H9 (cell line): Measurements from ENCODE around the gene KIF6. TPM values are rescaled to one million over a fixed set of nuclear protein-coding genes. Genes with fewer than 3 reads are reported as not detected.

Source experiments
- DNase-seq: peaks from one replicate; pipeline ENCODE4 v3.0.0-alpha.2; 2017
- H2AFZ ChIP-seq: one replicate; pipeline ENCODE4 v1.6.1; 2013; ENCODE audit warnings: mild to moderate bottlenecking, low read length, control low read depth, moderate library complexity
- H2AK5ac ChIP-seq: 2 replicates; pipeline ENCODE4 v1.6.1; 2013; ENCODE audit warnings: low read length, control low read depth, mixed read lengths; ENCODE audit not compliant: insufficient read length
- H2BK120ac ChIP-seq: one replicate; pipeline ENCODE4 v1.6.1; 2013; ENCODE audit warnings: low read depth, mild to moderate bottlenecking, low read length, control low read depth, inconsistent platforms; ENCODE audit not compliant: poor library complexity, severe bottlenecking
- H2BK12ac ChIP-seq: 2 replicates; pipeline ENCODE4 v1.6.1; 2013; ENCODE audit warnings: low read length, control low read depth, mixed read lengths, low read depth; ENCODE audit not compliant: insufficient read length
- H2BK15ac ChIP-seq: 2 replicates; pipeline ENCODE4 v1.6.1; 2013; ENCODE audit warnings: low read depth, low read length, control low read depth
- H2BK20ac ChIP-seq: one replicate; pipeline ENCODE4 v1.6.1; 2013; ENCODE audit warnings: low read depth, mild to moderate bottlenecking, low read length, control low read depth, inconsistent platforms; ENCODE audit not compliant: poor library complexity, severe bottlenecking
- H2BK5ac ChIP-seq: 2 replicates; pipeline ENCODE4 v1.6.1; 2013; ENCODE audit warnings: low read length, control low read depth, mixed read lengths; ENCODE audit not compliant: insufficient read length
- H3K14ac ChIP-seq: 2 replicates; pipeline ENCODE4 v1.6.1; 2013; ENCODE audit warnings: low read length, control low read depth; ENCODE audit not compliant: insufficient read depth
- H3K18ac ChIP-seq: 2 replicates; pipeline ENCODE4 v1.6.1; 2013; ENCODE audit warnings: low read depth, mild to moderate bottlenecking, mixed read lengths, low read length, control low read depth; ENCODE audit not compliant: insufficient read length
- H3K23ac ChIP-seq: 2 replicates; pipeline ENCODE4 v1.6.1; 2013; ENCODE audit warnings: low read length, control low read depth, mixed read lengths, low read depth; ENCODE audit not compliant: insufficient read length
- H3K23me2 ChIP-seq: 2 replicates; pipeline ENCODE4 v1.6.1; 2013; ENCODE audit warnings: low read depth, mild to moderate bottlenecking, mixed read lengths, low read length, control low read depth; ENCODE audit not compliant: insufficient read length, poor library complexity, severe bottlenecking
- H3K27ac ChIP-seq: 2 replicates; pipeline ENCODE4 v1.5.1; 2013; ENCODE audit warnings: low read length, control low read depth, mixed read lengths, low read depth; ENCODE audit not compliant: insufficient read length
- H3K27me3 ChIP-seq: 2 replicates; pipeline ENCODE4 v1.6.1; 2013; ENCODE audit warnings: low read length, control low read depth, inconsistent platforms; ENCODE audit not compliant: insufficient read depth
- H3K4ac ChIP-seq: 2 replicates; pipeline ENCODE4 v1.6.1; 2013; ENCODE audit warnings: low read depth, mild to moderate bottlenecking, control low read depth, inconsistent platforms, low read length, moderate library complexity
- H3K4me1 ChIP-seq: 2 replicates; pipeline ENCODE4 v1.6.1; 2013; ENCODE audit warnings: low read length, control low read depth, inconsistent platforms; ENCODE audit not compliant: insufficient read depth
- H3K4me2 ChIP-seq: 2 replicates; pipeline ENCODE4 v1.6.1; 2013; ENCODE audit warnings: low read length, control low read depth, mixed read lengths; ENCODE audit not compliant: insufficient read length, insufficient read depth
- H3K56ac ChIP-seq: 2 replicates; pipeline ENCODE4 v1.6.1; 2013; ENCODE audit warnings: low read depth, mild to moderate bottlenecking, mixed read lengths, low read length, control low read depth; ENCODE audit not compliant: insufficient read length
- H3K79me1 ChIP-seq: 2 replicates; pipeline ENCODE4 v1.6.1; 2013; ENCODE audit warnings: low read depth, mild to moderate bottlenecking, moderate library complexity, low read length, control low read depth, inconsistent platforms; ENCODE audit not compliant: insufficient read depth, poor library complexity, severe bottlenecking
- H3K79me2 ChIP-seq: 2 replicates; pipeline ENCODE4 v1.6.1; 2013; ENCODE audit warnings: low read length, control low read depth, inconsistent platforms; ENCODE audit not compliant: insufficient read depth
- H3K9ac ChIP-seq: 2 replicates; pipeline ENCODE4 v1.6.1; 2013; ENCODE audit warnings: low read length, control low read depth, mixed read lengths; ENCODE audit not compliant: insufficient read length; ENCODE audit errors: extremely low read depth
- H3K9me3 ChIP-seq: one replicate; pipeline ENCODE4 v1.6.1; 2013; ENCODE audit warnings: low read depth, low read length, inconsistent platforms; ENCODE audit not compliant: control insufficient read depth
- H3T11ph ChIP-seq: one replicate; pipeline ENCODE4 v1.6.1; 2013; ENCODE audit warnings: mild to moderate bottlenecking, low read length, control low read depth, inconsistent platforms
- H4K20me1 ChIP-seq: one replicate; pipeline ENCODE4 v1.6.1; 2013; ENCODE audit not compliant: control insufficient read depth, insufficient read length, insufficient read depth
- H4K5ac ChIP-seq: 2 replicates; pipeline ENCODE4 v1.6.1; 2013; ENCODE audit warnings: low read depth, mild to moderate bottlenecking, mixed read lengths, low read length, control low read depth; ENCODE audit not compliant: insufficient read length
- H4K8ac ChIP-seq: replicated peaks from 2 replicates; pipeline ENCODE4 v1.6.1; 2013; ENCODE audit warnings: low read length, control low read depth, mixed read lengths, low read depth; ENCODE audit not compliant: insufficient read length
- H4K91ac ChIP-seq: 2 replicates; pipeline ENCODE4 v1.6.1; 2013; ENCODE audit warnings: low read depth, mild to moderate bottlenecking, moderate library complexity, mixed read lengths, low read length, control low read depth; ENCODE audit not compliant: insufficient read length
- H3K27ac Mint-ChIP-seq, 3 experiments: 2 replicates in 2 of 3; 3 replicates in 1 of 3; pipeline ENCODE4 v1.8.0; 2020 to 2021; ENCODE audit warnings: mixed read lengths in 3 of 3, mild to moderate bottlenecking in 1 of 3, moderate library complexity in 1 of 3
- H3K27me3 Mint-ChIP-seq: 2 replicates; pipeline ENCODE4 v1.8.0; 2021; ENCODE audit warnings: low read depth, mild to moderate bottlenecking, moderate library complexity, mixed read lengths
- H3K36me3 Mint-ChIP-seq, 3 experiments: 2 replicates in 2 of 3; 3 replicates in 1 of 3; pipeline ENCODE4 v1.8.0; 2020 to 2021; ENCODE audit warnings: low read depth in 3 of 3, mixed read lengths in 3 of 3; ENCODE audit not compliant: insufficient read depth in 1 of 3
- H3K4me1 Mint-ChIP-seq, 2 experiments: 2 replicates each; pipeline ENCODE4 v1.8.0; 2020; ENCODE audit warnings: mixed read lengths in 2 of 2
- H3K4me3 Mint-ChIP-seq, 2 experiments: 2 replicates in 1 of 2; 3 replicates in 1 of 2; pipeline ENCODE4 v1.8.0; 2020 to 2021; ENCODE audit warnings: mild to moderate bottlenecking in 2 of 2, mixed read lengths in 2 of 2, moderate library complexity in 1 of 2
- H3K9me3 Mint-ChIP-seq, 2 experiments: 2 replicates in 1 of 2; 3 replicates in 1 of 2; pipeline ENCODE4 v1.8.0; 2020; ENCODE audit warnings: mild to moderate bottlenecking in 2 of 2, mixed read lengths in 2 of 2, moderate library complexity in 1 of 2
- total RNA-seq: library from RNA; stranded (reverse); gene quantifications from 2 replicates; pipeline ENCODE4 v1.2.1, GENCODE V29; 2021
- TF ChIP-seq, protein P1 (sequence below): fragments of 200-600 bp; sonication (generic); conservative IDR thresholded peaks from 3 replicates; pipeline ENCODE4 v1.8.0; 2021; ENCODE audit warnings: antibody characterized with exemption, mild to moderate bottlenecking

Gene KIF6
- total RNA-seq, 1 experiment from 2014 or later: 0.63 TPM

DNA sequence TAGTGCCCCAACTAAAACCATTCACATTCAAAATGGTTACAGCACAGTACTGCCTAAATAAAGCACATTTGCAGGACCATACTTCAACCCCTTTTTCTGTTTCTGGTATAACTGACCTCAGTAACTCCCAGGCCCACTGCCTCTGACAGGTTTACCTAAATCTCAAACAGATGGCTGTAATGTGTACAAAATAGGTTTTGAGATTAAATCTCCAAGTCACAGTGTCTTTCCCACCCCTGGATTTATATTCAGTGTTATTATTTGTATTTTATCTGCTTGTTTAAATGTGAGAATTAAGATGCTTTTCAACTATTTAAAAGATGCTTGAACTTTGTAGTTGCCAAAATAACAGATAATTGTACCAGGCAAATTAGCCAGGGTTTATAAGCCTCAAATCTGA is 4.7 kb upstream of the KIF6 start:
- H3K4me2 ChIP-seq: no peak overlapping the region
- no peak overlapping the region for H4K8ac ChIP-seq
- no peak overlapping the region for H2AK5ac ChIP-seq
- H3K36me3 Mint-ChIP-seq: no peaks in the 10 kb centered on the region
- H3K27ac Mint-ChIP-seq: no peak overlapping the region
- no peak overlapping the region for H4K5ac ChIP-seq
- no peak overlapping the region for H3K4ac ChIP-seq
- no peak overlapping the region for H3K56ac ChIP-seq
- no peak for DNase-seq
- no peaks in the 10 kb centered on the region for H3K9me3 ChIP-seq
- no peak overlapping the region for H3T11ph ChIP-seq
- no peak overlapping the region for H3K27ac ChIP-seq
- no peak overlapping the region for H3K18ac ChIP-seq
- H4K20me1 ChIP-seq: no peaks in the 10 kb centered on the region
- H3K23ac ChIP-seq: no peak overlapping the region
- no peaks in the 10 kb centered on the region for H3K79me2 ChIP-seq
- H3K4me3 Mint-ChIP-seq: no peak overlapping the region
- no peaks in the 10 kb centered on the region for H3K9me3 Mint-ChIP-seq
- H3K14ac ChIP-seq: no peak overlapping the region
- no peak overlapping the region for H4K91ac ChIP-seq
- peaks cover 2% of the 10 kb centered on the region for H3K23me2 ChIP-seq
- no peaks in the 10 kb centered on the region for H3K27me3 ChIP-seq
- TF ChIP-seq, protein P1, sequence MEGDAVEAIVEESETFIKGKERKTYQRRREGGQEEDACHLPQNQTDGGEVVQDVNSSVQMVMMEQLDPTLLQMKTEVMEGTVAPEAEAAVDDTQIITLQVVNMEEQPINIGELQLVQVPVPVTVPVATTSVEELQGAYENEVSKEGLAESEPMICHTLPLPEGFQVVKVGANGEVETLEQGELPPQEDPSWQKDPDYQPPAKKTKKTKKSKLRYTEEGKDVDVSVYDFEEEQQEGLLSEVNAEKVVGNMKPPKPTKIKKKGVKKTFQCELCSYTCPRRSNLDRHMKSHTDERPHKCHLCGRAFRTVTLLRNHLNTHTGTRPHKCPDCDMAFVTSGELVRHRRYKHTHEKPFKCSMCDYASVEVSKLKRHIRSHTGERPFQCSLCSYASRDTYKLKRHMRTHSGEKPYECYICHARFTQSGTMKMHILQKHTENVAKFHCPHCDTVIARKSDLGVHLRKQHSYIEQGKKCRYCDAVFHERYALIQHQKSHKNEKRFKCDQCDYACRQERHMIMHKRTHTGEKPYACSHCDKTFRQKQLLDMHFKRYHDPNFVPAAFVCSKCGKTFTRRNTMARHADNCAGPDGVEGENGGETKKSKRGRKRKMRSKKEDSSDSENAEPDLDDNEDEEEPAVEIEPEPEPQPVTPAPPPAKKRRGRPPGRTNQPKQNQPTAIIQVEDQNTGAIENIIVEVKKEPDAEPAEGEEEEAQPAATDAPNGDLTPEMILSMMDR: no peak
- no peak overlapping the region for H2AFZ ChIP-seq
- no peaks in the 10 kb centered on the region for H3K27me3 Mint-ChIP-seq
- peaks cover 10% of the 10 kb centered on the region; the same call in 1 of the 2 replicates for H3K4me1 ChIP-seq
- H2BK20ac ChIP-seq: no peak overlapping the region
- no peak overlapping the region for H2BK15ac ChIP-seq
- H2BK12ac ChIP-seq: no peak overlapping the region
- H3K79me1 ChIP-seq: no peaks in the 10 kb centered on the region
- no peak overlapping the region for H2BK5ac ChIP-seq
- H2BK120ac ChIP-seq: no peak overlapping the region
- no peak overlapping the region for H3K9ac ChIP-seq
- peaks cover 29 to 34% of the 10 kb centered on the region in 2 experiments for H3K4me1 Mint-ChIP-seq
